GM18873 (cell line): ENCODE results near the gene AASDH.

Experiments used
- ATAC-seq: cut with Tn5 transposase; IDR thresholded peaks from one replicate; pipeline ENCODE4 v1.9.1; 2021; ENCODE audit warnings: mild to moderate bottlenecking, moderate library complexity, moderate number of reproducible peaks; ENCODE audit not compliant: unreplicated experiment, low FRiP score

AASDH gene

GRCh38 chr4:56317749-56318148 is 69.5 kb downstream of the AASDH start:
- no peak for ATAC-seq

- no peak for ATAC-seq
These were observed 71.2 kb downstream of the AASDH start for GRCh38 chr4:56316011-56316650.

- no peak for ATAC-seq
These were observed 71.7 kb downstream of the AASDH start for GRCh38 chr4:56315543-56315942.

- no peak for ATAC-seq
These were observed 72.2 kb downstream of the AASDH start for GRCh38 chr4:56315041-56315440.

- no peak for ATAC-seq
These were observed 72.9 kb downstream of the AASDH start for GRCh38 chr4:56314207-56314915.

GRCh38 chr4:56313132-56313531 is 74.2 kb downstream of the AASDH start:
- no peak for ATAC-seq

- ATAC-seq, result no peak
These were observed 75.9 kb downstream of the AASDH start for GRCh38 chr4:56311299-56311975.

GRCh38 chr4:56310401-56311125 is 76.7 kb downstream of the AASDH start:
- no peak for ATAC-seq

- ATAC-seq, result no peak
These were observed 78.9 kb downstream of the AASDH start for GRCh38 chr4:56308384-56308783.

- ATAC-seq, result no peak
These were observed 79.9 kb downstream of the AASDH start for GRCh38 chr4:56307423-56307822.

- ATAC-seq, result no peak
These were observed 81.9 kb downstream of the AASDH start for GRCh38 chr4:56305390-56305789.

- no peak for ATAC-seq
These were observed 83.4 kb downstream of the AASDH start for GRCh38 chr4:56303921-56304320.

- no peak for ATAC-seq
These were observed 84.5 kb downstream of the AASDH start for GRCh38 chr4:56302760-56303159.

- no peak for ATAC-seq
These were observed 85.2 kb downstream of the AASDH start for GRCh38 chr4:56301997-56302496.

GRCh38 chr4:56301181-56301996 is 85.9 kb downstream of the AASDH start:
- ATAC-seq, result peak; percentile 96

- no peak for ATAC-seq
These were observed 89.1 kb downstream of the AASDH start for GRCh38 chr4:56298236-56298635.

- no peak for ATAC-seq
These were observed 89.5 kb downstream of the AASDH start for GRCh38 chr4:56297776-56298175.

GRCh38 chr4:56296526-56296925 is 90.8 kb downstream of the AASDH start:
- no peak for ATAC-seq

GRCh38 chr4:56293121-56293520 is 94.2 kb downstream of the AASDH start:
- ATAC-seq, result no peak

- no peak for ATAC-seq
These were observed 97.4 kb downstream of the AASDH start for GRCh38 chr4:56289934-56290333.
